Measurements from ENCODE around the gene PODXL. TPM values are rescaled to one million over a fixed set of nuclear protein-coding genes. Genes with fewer than 3 reads are reported as not detected.
A peak's percentile ranks its signal among the peaks of the same experiment; 100 is the strongest.

The PODXL gene
- total and polyA plus RNA-seq, 8 donors, result 23.0 to 71.5 (median 35.9) TPM

GRCh38 chr7:131591687-131592319, 35.4 kb upstream of the PODXL start:
- intact Hi-C loops (cut with DNase I), result no loop called here
- Histone ChIP-seq H3K4me3 (no peak overlapping the region), H3K27me3 (no peaks in the 10 kb centered on the region), H3K36me3 (no peaks in the 10 kb centered on the region), H3K9me3 (no peaks in the 10 kb centered on the region), H3K27ac (no peak overlapping the region), H3K4me1 (no peaks in the 10 kb centered on the region)
- ATAC-seq (no peak), DNase-seq (no peak), FAIRE-seq (no peak)
- 76 to 80% methylated on average over 10 of the region's 10 CpGs for WGBS, 2 donors
- no peak for TF ChIP-seq CTCF (IDR thresholded peaks at IDR 0.05)

- no peak for FAIRE-seq
- 89 to 90% methylated on average over 9 of the region's 9 CpGs for WGBS, 2 donors
Observed at GRCh38 chr7:131587315-131587923, 31.0 kb upstream of the PODXL start.

GRCh38 chr7:131586759-131587158, 30.3 kb upstream of the PODXL start:
- FAIRE-seq, result no peak
- Histone ChIP-seq H3K27ac (no peak overlapping the region), H3K9me3 (no peaks in the 10 kb centered on the region), H3K4me3 (no peak overlapping the region), H3K4me1 (no peaks in the 10 kb centered on the region), H3K27me3 (no peaks in the 10 kb centered on the region), H3K36me3 (no peaks in the 10 kb centered on the region)
- no peak for TF ChIP-seq CTCF (IDR thresholded peaks at IDR 0.05)
- WGBS, 2 donors, result 67 to 75% methylated on average over 3 of the region's 3 CpGs
- ATAC-seq, result no peak
- intact Hi-C loops (cut with DNase I), result no loop called here
- DNase-seq, result no peak

More at GRCh38 chr7:131587315-131587923, 31.0 kb upstream of the PODXL start:
- H3K27me3 ChIP-seq, result no peaks in the 10 kb centered on the region
- ATAC-seq, result no peak
- H3K27ac ChIP-seq, result no peak overlapping the region
- TF ChIP-seq CTCF (IDR thresholded peaks at IDR 0.05), result no peak
- no peaks in the 10 kb centered on the region for H3K4me1 ChIP-seq
- no peak for DNase-seq
- no peaks in the 10 kb centered on the region for H3K9me3 ChIP-seq
- H3K4me3 ChIP-seq, result no peak overlapping the region
- intact Hi-C loops (cut with DNase I), result no loop called here
- no peaks in the 10 kb centered on the region for H3K36me3 ChIP-seq

- Histone ChIP-seq H3K4me1 (no peaks in the 10 kb centered on the region), H3K36me3 (no peaks in the 10 kb centered on the region), H3K27ac (no peak overlapping the region), H3K27me3 (no peaks in the 10 kb centered on the region), H3K9me3 (no peaks in the 10 kb centered on the region), H3K4me3 (no peak overlapping the region)
- 19 to 27% methylated on average over 5 of the region's 5 CpGs for WGBS, 2 donors
- no peak for TF ChIP-seq CTCF (IDR thresholded peaks at IDR 0.05)
- ATAC-seq (peak in 3 of 4 donors; percentile 25 to 77 (median 70)), DNase-seq (peak in 3 of 6 donors; percentile 6 to 34 (median 10)), FAIRE-seq (no peak)
- intact Hi-C loops (cut with DNase I), result no loop called here
Observed at GRCh38 chr7:131586259-131586658, 29.8 kb upstream of the PODXL start.

GRCh38 chr7:131583430-131583829, 27.0 kb upstream of the PODXL start:
- FAIRE-seq, result no peak
- intact Hi-C loops (cut with DNase I), result no loop called here

More at GRCh38 chr7:131583430-131583829, 27.0 kb upstream of the PODXL start:
- TF ChIP-seq CTCF (IDR thresholded peaks at IDR 0.05), result no peak
- no peaks in the 10 kb centered on the region for H3K9me3 ChIP-seq
- no peaks in the 10 kb centered on the region for H3K27me3 ChIP-seq
- DNase-seq (no peak), ATAC-seq (no peak)
- 90% methylated on average over 9 of the region's 9 CpGs for WGBS, 2 donors
- no peak overlapping the region for H3K4me3 ChIP-seq
- H3K4me1 ChIP-seq, result no peaks in the 10 kb centered on the region
- no peak overlapping the region for H3K27ac ChIP-seq
- H3K36me3 ChIP-seq, result no peaks in the 10 kb centered on the region
